CD4-positive, CD25-positive, alpha-beta regulatory T cell (primary cell): Measurements from ENCODE around the gene SERPINA5. TPM values are rescaled to one million over a fixed set of nuclear protein-coding genes. Genes with fewer than 3 reads are reported as not detected.

Source experiments
- polyA plus RNA-seq, 4 donors: library from polyadenylated mRNA; unstranded; fragments of 300-500 nt; fragmentation: Illumina TruSeq; gene quantifications; one replicate each; pipeline ENCODE4 v1.2.3, GENCODE V29; 2021
- total RNA-seq: library from RNA; stranded (reverse); gene quantifications from one replicate; pipeline ENCODE4 v1.2.3, GENCODE V29; 2022

Gene SERPINA5
- total and polyA plus RNA-seq, 5 donors from 2014 or later: not detected

Other genes starting within 250 kb of the SERPINA5 start
- not detected for gene SERPINA2, start 214.7 kb upstream of the SERPINA5 start, total RNA-seq
- not detected for gene SERPINA2, start 214.7 kb upstream of the SERPINA5 start, polyA plus RNA-seq
- gene SERPINA1, start 192.8 kb upstream of the SERPINA5 start, total RNA-seq: not detected
- 1 to 10 TPM in 1 of 4 donors, under 1 TPM in 2, not detected in 1; 0.14 to 2.6 (median 0.71) TPM for gene SERPINA1, start 192.8 kb upstream of the SERPINA5 start, polyA plus RNA-seq
- not detected for gene SERPINA11, start 128.6 kb upstream of the SERPINA5 start, total RNA-seq
- gene SERPINA11, start 128.6 kb upstream of the SERPINA5 start, polyA plus RNA-seq: not detected
- gene SERPINA9, start 105.2 kb upstream of the SERPINA5 start, total RNA-seq: not detected
- not detected for gene SERPINA9, start 105.2 kb upstream of the SERPINA5 start, polyA plus RNA-seq
- not detected for gene SERPINA12, start 72.0 kb upstream of the SERPINA5 start, total RNA-seq
- not detected for gene SERPINA12, start 72.0 kb upstream of the SERPINA5 start, polyA plus RNA-seq
- gene SERPINA4, start 20.0 kb upstream of the SERPINA5 start, total RNA-seq: not detected
- not detected for gene SERPINA4, start 20.0 kb upstream of the SERPINA5 start, polyA plus RNA-seq
- gene SERPINA3, start 31.0 kb downstream of the SERPINA5 start, total RNA-seq: not detected
- not detected for gene SERPINA3, start 31.0 kb downstream of the SERPINA5 start, polyA plus RNA-seq
- gene GSC, start 188.7 kb downstream of the SERPINA5 start, total RNA-seq: not detected
- not detected for gene GSC, start 188.7 kb downstream of the SERPINA5 start, polyA plus RNA-seq